Measurements from ENCODE around the gene CEP131.

The CEP131 gene

DNA sequence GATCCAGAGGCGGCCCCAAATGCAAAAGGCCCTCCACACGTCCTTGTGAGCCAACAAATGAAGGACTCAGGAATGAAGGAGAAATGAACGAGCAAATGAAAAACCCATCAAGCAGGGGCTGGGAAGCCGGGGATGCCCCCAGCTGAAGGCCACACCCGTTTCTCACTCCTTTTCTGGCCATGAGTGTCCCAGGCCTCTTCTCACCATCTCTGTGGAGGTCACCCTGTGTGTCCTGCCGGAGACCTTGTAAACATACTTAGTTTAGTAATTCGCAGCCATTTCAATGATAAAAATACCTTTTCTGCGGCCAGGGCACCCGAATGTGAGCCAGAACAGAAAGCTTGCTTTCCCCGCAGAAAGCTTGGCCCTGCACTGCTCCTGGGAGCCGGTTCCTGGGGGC lies 35.6 kb downstream of the CEP131 start:
- no peak for DNase-seq (ENCODE audit: low spot score)

DNA sequence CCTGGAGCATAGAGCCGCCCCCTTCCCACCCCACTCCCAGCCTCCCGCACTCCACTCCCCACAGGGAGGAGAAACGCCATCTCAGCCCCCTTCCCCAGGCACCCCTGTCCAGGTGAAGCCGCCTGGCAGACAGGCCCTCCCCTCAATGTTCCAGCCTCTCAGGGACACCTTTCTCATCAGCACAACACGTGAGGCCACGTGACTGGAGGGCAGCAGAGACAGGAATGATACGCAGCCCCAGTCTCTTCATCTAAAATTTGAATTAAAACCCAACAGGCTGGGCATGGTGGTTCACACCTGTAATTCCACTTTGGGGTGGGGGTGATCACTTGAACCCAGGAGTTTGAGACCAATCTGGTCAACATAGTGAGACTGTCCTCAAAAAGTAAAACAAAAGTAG lies 36.6 kb downstream of the CEP131 start:
- DNase-seq (ENCODE audit: low spot score), result no peak

GRCh38 chr17:81184555-81184954 lies 38.2 kb downstream of the CEP131 start:
- DNase-seq (ENCODE audit: low spot score), result no peak

DNA sequence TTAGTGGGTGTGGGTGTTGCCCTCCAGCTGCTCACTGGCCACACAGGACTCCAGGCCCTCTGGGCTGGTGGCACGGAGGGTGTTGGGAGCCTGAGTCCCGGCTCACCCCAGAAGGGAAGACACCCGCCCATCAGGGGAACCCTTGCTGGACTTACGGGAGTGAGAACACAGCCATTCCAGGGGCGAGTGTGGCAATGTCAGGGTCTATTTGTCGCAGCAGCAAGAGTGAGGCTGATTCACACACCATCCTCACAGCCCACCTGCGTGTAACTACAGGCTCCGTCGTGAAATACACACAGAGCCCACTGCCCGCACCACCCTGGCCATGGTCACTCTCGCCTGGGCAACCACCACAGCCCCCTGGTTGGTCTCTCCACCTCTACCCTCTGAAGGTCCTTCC lies 39.0 kb downstream of the CEP131 start:
- no peak for DNase-seq (ENCODE audit: low spot score)

- no peak for DNase-seq (ENCODE audit: low spot score)
Measured at GRCh38 chr17:81183316-81183715, 39.4 kb downstream of the CEP131 start.

- no peak for DNase-seq (ENCODE audit: low spot score)
Measured at GRCh38 chr17:81182596-81182995, 40.2 kb downstream of the CEP131 start.

- no peak for DNase-seq (ENCODE audit: low spot score)
Measured at GRCh38 chr17:81181811-81182185, 41.0 kb downstream of the CEP131 start.

DNA sequence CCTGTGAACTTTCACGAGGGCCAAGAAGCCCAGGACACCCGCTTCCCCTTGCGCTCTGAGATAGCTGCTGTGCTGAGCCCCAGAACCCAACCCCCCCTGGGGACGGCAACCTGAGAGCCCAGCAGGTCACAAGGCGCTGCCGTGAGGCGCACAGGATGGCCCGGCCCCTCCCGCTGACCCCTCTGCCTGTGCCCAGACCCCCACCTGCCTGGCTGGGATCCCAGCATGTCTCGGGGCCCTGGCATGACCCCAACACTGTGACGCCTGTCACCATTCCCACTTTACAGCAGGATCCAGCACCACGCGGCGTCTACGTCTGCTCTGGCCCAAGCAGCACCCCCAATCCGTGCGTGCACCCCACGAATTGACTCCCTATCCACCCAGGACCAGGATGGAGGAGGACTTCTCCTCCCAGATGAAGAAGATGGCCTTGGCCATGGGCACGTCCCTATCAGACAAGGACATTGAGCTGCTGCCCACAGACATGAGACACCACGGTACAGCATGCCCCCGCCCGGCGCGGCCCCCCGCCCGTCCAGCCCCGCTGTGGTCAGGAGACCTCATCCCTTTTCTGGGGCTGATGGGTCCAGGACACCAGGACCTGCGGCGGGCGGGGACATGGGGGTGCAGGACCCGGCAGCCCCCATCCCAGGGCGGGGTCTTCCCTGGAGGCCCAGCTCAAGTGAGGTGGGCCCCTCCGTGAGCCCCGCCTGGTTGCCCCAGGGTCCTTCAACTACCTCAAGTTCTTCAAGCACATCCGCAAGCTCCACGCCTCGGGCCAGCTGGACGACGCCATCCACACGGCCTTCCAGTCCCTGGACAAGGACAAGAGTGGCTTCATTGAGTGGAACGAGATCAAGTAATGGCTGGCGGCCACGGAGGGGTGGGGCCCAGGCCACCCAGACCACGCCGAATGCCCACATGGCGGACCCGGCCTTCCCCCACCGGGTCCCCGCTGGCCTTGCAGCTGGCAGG lies 41.6 kb downstream of the CEP131 start:
- DNase-seq (ENCODE audit: low spot score), result no peak

GRCh38 chr17:81179861-81180260 lies 42.9 kb downstream of the CEP131 start:
- DNase-seq (ENCODE audit: low spot score), result no peak

DNA sequence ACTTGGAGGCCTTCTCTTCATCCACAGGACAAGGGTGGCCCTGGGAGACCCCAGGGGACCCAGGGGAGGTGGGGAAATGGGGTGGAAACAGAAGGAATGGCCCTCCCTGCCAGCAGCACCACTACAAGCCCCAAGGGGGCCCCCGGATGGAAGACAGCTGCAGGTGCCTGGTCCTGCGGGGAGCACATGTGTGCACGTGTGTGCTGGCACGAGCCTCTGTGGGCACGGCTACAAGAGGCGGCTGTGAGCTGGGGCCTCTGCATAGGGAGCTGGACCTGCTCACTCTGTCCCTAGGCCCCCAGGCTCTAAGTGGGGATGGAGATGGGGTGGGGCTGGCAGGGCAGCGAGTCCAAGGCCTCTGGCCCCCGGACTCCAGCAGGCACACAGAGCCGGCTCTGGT lies 43.5 kb downstream of the CEP131 start:
- DNase-seq (ENCODE audit: low spot score), result no peak

DNA sequence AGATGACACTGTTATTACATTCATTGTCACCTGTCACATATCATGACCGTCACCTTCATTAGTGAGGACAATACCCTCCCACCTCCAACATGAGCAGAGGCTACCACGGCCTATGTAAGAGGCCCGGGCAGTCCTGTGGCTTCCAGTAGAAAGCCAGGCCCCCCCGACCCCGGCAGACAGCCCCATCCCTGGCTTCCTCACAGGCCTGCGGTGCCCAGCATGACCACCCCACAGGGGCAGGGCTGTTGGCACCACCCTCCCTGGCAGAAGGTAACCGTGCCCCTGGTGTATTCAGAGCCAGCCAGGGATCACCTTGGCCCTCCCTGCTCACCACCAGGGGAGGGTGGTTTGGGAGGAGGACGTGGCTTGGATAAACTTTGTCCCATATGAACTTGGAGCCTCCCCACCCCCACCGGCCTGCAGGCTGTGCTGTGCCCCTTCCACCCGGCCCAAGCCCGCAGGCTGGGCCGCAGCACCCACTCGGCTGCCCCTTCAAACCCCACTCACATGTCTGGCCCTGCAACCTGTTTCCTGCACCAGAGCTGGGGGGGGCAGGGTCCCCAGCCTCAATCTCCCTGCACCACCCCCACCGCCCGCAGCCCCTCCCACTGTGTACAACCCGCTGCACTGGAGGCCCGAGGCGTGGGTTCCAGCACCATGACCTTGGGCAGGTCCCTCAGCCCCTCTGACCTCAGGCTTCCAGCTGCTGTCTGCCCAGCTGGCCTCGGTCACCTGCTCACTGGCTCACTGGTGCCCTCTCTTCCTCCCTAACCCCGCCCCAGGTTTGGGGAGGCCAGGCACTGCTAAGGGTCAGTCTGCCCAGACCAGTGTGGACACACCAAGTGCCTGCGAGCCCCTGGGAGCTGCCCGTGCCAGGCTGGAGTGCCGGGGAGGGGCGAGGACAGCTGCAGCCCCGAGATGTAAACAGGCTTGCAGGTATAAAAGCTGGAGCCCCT lies 44.4 kb downstream of the CEP131 start:
- DNase-seq (ENCODE audit: low spot score), result no peak

DNA sequence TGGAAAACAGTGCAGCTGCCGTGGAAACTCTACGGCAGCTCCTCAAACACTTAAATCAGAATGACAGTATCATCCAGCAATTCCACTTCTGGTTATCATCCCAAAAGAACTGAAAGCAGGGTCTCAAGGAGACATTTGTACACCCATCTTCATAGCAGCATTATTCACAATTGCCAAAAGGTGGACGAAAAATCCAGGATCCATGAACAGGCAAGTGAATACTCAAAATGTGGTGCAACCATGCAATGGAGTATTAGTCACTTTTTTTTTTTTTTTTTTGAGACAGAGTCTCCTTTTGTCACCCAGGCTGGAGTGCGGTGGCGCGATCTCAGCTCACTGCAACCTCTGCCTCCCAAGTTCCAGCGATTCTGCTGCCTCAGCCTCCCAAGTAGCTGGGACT lies 46.1 kb downstream of the CEP131 start:
- no peak for DNase-seq (ENCODE audit: low spot score)

- no peak for DNase-seq (ENCODE audit: low spot score)
Measured at GRCh38 chr17:81173762-81174155, 49.0 kb downstream of the CEP131 start.

GRCh38 chr17:81173052-81173761 lies 49.6 kb downstream of the CEP131 start:
- DNase-seq (ENCODE audit: low spot score), result no peak

GRCh38 chr17:81171941-81172340 lies 50.8 kb downstream of the CEP131 start:
- DNase-seq (ENCODE audit: low spot score), result no peak

DNA sequence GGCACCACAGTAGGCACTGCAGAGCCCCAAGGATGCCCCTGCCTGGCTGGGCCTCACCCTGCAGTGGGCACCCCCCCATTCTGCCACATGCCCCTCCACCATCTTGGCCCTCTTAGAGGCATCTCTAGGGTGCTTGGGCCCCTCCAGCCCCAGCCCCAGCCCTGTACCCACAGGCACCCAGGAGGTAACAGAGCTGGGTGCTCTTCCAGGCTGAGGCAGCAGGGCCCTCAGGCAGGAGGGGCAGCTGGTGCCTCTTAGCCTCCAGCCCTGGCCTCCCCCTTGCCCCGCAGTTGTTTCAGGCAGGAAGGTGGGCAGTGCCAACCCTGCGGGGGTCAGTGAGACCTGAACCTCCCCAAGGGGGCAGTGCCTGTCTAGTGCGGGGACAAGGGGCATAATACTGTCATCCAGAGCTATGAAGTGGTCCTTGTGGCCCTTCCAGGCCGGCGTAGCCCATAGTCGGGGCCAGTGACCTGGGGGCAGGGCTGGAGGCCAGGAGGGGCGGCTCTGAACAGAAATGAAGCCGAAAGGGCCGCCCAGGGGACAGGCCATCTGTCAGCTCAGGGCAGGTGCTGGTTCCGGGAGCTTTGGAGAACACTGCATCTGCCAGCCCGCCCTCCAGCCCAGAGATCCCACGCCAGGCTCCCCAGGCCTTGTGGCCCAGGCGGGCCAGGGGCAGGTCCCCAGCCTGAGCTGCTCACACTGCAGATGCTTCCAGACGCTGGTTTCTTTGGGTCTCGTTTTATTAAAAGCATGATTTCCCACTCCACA lies 51.9 kb downstream of the CEP131 start:
- DNase-seq (ENCODE audit: low spot score), result no peak

GRCh38 chr17:81169870-81170309 lies 52.9 kb downstream of the CEP131 start:
- DNase-seq (ENCODE audit: low spot score), result no peak

GRCh38 chr17:81167638-81168037 lies 55.1 kb downstream of the CEP131 start:
- no peak for DNase-seq (ENCODE audit: low spot score)

GRCh38 chr17:81167194-81167524 lies 55.6 kb downstream of the CEP131 start:
- DNase-seq (ENCODE audit: low spot score), result no peak

- no peak for DNase-seq (ENCODE audit: low spot score)
Measured at GRCh38 chr17:81166033-81166492, 56.7 kb downstream of the CEP131 start, which contains the start of gene AATK. Gene AATK (minus strand): TSS chr17:81166221. CDS start chr17:81165992, 229 bp downstream.
